HG02870 (cell line): Measurements from ENCODE around the gene UST.
A peak's percentile ranks its signal among the peaks of the same experiment; 100 is the strongest.

Experiments
- ATAC-seq: cut with Tn5 transposase; IDR thresholded peaks from one replicate; pipeline ENCODE4 v1.9.1; 2021; ENCODE audit warnings: mild to moderate bottlenecking, moderate library complexity; ENCODE audit not compliant: unreplicated experiment

UST gene

DNA sequence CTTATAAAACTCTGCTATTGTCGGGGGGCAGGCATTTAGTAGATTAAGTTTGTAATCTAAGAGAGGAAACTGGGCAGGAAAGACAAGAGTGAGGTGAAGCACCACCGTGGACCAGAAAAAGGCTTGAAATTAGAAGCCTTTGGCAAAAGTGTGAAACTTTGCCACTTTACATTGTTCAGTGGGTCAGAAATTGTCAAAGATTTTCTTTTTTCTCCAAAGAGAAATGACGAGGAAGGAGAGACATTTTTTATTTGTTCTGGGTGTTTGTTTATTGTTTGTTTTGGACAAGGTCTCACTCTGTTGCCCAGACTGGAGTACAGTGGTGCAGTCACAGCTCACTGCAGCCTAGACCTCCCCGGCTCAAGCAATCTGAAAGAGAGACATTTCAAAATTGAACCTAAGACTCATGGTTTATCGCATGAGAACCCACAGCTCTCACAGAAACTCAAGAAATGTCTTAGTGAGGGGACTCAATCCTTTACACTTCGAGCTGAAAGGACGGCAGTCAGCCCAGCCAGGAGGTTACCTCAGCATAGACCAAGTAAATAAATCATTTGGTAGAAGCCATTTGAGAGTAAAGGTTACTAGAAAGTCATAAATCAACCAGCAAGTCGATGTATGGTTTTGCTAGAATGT lies 307.8 kb downstream of the UST start:
- ATAC-seq: peak; percentile 81

- peak; percentile 30 for ATAC-seq
Measured at GRCh38 chr6:149055195-149055899, 308.5 kb downstream of the UST start.

DNA sequence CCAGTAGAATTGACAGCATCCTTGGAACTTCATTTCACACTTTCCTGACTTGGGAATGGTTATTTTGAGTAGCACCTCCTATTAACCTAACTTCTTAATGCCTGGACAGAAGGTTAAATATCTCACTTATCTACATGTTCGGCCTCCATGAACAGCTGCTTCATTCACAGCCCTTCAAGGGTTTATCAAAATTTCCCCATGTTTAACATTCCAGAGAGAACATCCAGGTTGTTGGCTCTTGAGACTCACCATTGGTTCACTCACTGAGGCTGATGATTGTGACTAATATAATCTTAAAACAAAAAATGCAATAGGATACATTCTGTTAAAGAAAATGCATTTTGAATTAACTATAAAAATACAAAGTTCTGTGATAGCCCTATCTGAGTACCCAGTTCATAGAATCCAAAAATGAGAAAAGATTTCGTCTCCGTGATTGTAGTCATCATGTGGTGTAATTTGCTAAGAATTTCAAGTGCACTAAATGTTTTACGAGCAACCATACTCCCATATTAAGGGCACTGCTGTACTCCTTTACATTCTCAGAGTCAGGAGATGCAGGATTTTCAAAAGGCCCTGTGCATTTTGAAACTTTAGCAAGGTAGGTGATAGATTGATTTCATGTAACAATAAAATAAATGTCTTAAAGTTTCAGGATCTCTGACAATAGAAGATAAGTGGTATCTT lies 310.1 kb downstream of the UST start:
- no peak for ATAC-seq

DNA sequence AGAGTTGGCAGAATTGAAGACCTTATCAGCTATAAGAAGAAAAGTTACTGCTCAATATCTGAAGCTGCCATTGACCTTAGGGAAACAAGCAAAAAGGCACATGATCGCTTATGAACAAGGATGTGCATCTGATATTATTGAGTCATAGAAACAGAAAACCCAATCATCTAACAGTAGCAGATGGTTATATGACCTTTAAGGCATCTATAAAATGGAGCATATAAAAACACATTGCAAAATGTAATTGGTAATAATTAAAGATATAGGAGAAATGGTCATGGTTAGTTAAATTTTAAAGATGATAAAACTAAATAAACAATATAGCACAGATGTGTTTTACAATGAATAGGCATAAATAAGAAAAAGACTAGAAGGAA lies 310.6 kb downstream of the UST start:
- no peak for ATAC-seq

- ATAC-seq: no peak
Measured at GRCh38 chr6:149059557-149059956, 312.7 kb downstream of the UST start.

- peak; percentile 38 for ATAC-seq
Measured at GRCh38 chr6:149060300-149060984, 313.6 kb downstream of the UST start.

- ATAC-seq: no peak
Measured at GRCh38 chr6:149060985-149061760, 314.3 kb downstream of the UST start.

- no peak for ATAC-seq
Measured at GRCh38 chr6:149061930-149062329, 315.1 kb downstream of the UST start.

- ATAC-seq: no peak
Measured at GRCh38 chr6:149062653-149063348, 316.0 kb downstream of the UST start.

DNA sequence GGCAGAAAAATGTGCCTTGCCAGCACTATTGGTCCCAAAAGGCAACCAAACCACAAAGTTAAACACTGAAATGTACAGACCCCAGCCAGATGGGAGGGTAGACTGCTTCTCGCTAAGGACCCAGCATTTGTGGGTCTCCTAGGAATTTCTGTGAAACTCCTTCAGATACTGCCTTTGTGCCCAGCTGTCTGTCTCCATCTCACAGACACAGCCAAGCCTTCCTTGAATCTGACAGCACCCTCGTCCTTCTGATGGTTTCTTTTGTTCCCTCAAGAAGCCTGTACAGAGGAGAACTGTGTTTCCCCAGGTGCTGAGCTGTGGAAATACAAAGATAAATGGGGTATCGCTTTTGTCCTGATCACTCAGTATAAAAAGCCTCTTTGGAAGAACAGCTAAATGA lies 316.6 kb downstream of the UST start:
- ATAC-seq: no peak

- no peak for ATAC-seq
Measured at GRCh38 chr6:149064001-149064659, 317.3 kb downstream of the UST start.

GRCh38 chr6:149064660-149065015 lies 317.8 kb downstream of the UST start:
- ATAC-seq: no peak

DNA sequence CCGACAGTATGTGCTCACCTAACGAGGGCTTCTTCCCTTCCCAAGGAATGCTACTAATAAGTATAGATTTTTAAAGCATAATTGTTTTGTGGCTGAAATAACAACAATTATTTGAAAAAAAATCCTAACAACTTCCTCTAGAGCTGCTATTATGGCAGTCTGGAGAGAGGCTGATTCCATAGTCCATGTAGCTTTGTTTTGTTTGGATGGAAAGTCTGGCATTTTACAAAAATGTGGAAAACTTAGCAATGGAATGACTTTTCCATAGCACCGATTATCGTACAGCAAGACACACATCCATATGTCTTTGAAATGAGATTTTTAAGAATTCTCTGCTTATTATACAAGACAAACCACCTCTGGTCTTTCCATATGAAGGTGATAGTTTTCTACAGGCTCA lies 318.3 kb downstream of the UST start:
- ATAC-seq: no peak

GRCh38 chr6:149065658-149066556 lies 319.1 kb downstream of the UST start:
- ATAC-seq: peak; percentile 97

GRCh38 chr6:149071997-149072396 lies 325.2 kb downstream of the UST start:
- ATAC-seq: no peak

GRCh38 chr6:149074832-149075258 lies 328.0 kb downstream of the UST start:
- ATAC-seq: no peak

DNA sequence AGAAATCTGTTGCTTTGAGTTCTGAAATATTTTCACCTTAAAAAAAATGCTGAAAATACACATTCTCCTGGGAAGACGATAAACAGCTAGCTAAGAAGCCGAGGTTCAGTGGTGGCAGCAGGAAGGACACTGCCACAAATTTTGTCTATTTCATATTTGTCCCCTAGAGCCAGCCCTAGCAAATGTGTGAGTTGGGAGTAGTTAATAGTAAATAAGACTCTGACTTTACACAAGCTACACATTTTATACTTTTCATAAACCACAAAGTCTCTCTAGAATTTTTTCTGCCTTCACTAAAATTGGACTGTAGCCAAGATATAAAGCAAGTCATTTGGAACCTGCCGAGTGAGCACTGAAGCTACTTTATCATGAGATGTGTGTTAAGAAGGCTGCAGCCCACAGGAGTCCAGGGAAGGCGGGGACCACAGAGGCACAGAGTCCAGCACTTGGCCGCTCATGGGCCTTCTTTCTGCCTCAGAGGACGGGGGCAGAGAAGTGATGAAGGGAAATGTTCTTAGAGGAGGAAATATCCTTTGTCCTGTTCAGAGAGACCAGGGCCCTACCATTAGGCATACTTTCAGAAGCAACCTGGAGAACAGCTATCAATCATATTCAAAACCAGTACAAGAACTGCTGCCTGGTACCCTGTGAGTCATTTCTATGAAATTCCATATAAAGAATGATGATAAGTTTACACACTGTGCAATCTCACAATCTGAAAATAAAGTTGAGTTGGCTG lies 329.0 kb downstream of the UST start:
- ATAC-seq: no peak

- no peak for ATAC-seq
Measured at GRCh38 chr6:149076355-149076734, 329.5 kb downstream of the UST start.
